Measurements from ENCODE around the gene DHRSX. TPM values are rescaled to one million over a fixed set of nuclear protein-coding genes. Genes with fewer than 3 reads are reported as not detected.
"Not testable (repeated sequence)": the region's sequence is repeated elsewhere in the genome, so short reads cannot be mapped to it uniquely, and the experiment has no call there.

Gene DHRSX
- total RNA-seq, 4 donors from 2014 or later, result 8.2 to 35.7 (median 16.1) TPM

- Histone ChIP-seq H3K9me3 (no peaks in the 10 kb centered on the region), H3K36me3 (peaks cover 4% of the 10 kb centered on the region), H3K27me3 (no peaks in the 10 kb centered on the region), H3K4me1 (peaks cover 7% of the 10 kb centered on the region), H3K4me3 (no peak overlapping the region), H3K27ac (no peak overlapping the region)
- no peak for DNase-seq (ENCODE audit: low spot score in 2 of 2)
- TF ChIP-seq, protein P1, sequence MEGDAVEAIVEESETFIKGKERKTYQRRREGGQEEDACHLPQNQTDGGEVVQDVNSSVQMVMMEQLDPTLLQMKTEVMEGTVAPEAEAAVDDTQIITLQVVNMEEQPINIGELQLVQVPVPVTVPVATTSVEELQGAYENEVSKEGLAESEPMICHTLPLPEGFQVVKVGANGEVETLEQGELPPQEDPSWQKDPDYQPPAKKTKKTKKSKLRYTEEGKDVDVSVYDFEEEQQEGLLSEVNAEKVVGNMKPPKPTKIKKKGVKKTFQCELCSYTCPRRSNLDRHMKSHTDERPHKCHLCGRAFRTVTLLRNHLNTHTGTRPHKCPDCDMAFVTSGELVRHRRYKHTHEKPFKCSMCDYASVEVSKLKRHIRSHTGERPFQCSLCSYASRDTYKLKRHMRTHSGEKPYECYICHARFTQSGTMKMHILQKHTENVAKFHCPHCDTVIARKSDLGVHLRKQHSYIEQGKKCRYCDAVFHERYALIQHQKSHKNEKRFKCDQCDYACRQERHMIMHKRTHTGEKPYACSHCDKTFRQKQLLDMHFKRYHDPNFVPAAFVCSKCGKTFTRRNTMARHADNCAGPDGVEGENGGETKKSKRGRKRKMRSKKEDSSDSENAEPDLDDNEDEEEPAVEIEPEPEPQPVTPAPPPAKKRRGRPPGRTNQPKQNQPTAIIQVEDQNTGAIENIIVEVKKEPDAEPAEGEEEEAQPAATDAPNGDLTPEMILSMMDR (IDR thresholded peaks at IDR 0.05), result no peak
- no peak for TF ChIP-seq POLR2AphosphoS5 (IDR thresholded peaks at IDR 0.05)
- no peak for TF ChIP-seq POLR2A (IDR thresholded peaks at IDR 0.05)
- TF ChIP-seq EP300 (IDR thresholded peaks at IDR 0.05), result no peak
- WGBS, result 98% methylated on average over 1 of the region's 1 CpG
These were observed 117.6 kb downstream of the DHRSX start for GRCh38 chrX:2383144-2383543.

DNA sequence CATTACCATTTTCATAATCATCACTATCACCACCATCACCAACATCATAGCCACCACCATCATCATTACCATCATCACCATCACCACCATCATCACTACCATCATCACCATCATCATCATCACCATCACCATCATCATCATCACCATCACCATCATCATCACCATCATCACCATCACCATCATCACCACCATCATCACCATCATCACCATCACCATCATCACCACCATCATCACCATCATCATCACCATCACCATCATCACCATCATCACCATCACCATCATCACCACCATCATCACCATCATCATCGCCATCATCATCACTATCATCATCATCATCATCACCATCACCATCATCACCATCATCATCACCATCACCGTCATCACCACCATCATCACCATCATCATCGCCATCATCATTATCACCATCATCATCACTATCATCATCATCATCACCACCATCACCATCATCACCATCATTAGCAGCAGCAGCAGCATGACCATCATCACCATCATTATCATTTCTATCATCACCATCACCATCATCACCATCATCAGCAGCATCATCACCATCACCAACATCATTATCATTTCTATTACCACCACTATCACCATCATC lies 118.2 kb downstream of the DHRSX start:
- WGBS, result 92% methylated on average over 3 of the region's 3 CpGs
- H3K27ac ChIP-seq; H3K36me3 ChIP-seq; H3K27me3 ChIP-seq; H3K4me1 ChIP-seq; H3K9me3 ChIP-seq; DNase-seq (ENCODE audit: low spot score in 2 of 2); H3K4me3 ChIP-seq: not testable (repeated sequence)

DNA sequence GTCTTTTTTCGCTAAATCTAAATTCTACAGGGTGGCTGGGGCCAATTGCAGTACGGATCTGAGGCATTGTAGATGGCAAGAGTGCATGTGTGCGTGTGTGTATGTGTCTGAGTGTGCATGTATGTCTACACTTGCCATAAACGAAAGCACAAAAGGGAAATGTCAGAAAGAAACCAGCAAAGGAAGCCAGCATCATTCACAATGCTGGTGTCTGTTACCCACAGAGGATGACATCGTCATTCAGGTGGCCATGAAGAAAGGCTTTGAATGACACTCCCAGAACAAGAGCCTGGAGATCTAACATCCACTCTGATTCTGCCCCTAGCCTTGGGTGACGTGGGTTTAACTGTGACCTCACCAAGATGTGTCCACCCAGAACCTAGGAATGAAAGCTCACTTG lies 124.6 kb downstream of the DHRSX start:
- Histone ChIP-seq H3K4me1 (no peaks in the 10 kb centered on the region), H3K27ac (no peak overlapping the region), H3K36me3 (no peaks in the 10 kb centered on the region), H3K4me3 (no peak overlapping the region), H3K9me3 (no peaks in the 10 kb centered on the region), H3K27me3 (no peaks in the 10 kb centered on the region)
- DNase-seq (ENCODE audit: low spot score in 2 of 2), result no peak
- TF ChIP-seq POLR2AphosphoS5 (IDR thresholded peaks at IDR 0.05) (no peak), EP300 (IDR thresholded peaks at IDR 0.05) (no peak), POLR2A (IDR thresholded peaks at IDR 0.05) (no peak)
- TF ChIP-seq, protein P1 (IDR thresholded peaks at IDR 0.05), result no peak
- WGBS, result 88% methylated on average over 6 of the region's 6 CpGs

GRCh38 chrX:2374086-2374485 lies 126.7 kb downstream of the DHRSX start:
- DNase-seq (ENCODE audit: low spot score in 2 of 2), result no peak
- Histone ChIP-seq H3K27me3 (no peaks in the 10 kb centered on the region), H3K4me3 (no peak overlapping the region), H3K9me3 (no peaks in the 10 kb centered on the region), H3K36me3 (no peaks in the 10 kb centered on the region), H3K27ac (no peak overlapping the region), H3K4me1 (no peaks in the 10 kb centered on the region)
- 75% methylated on average over 4 of the region's 4 CpGs for WGBS
- TF ChIP-seq EP300 (IDR thresholded peaks at IDR 0.05), result no peak
- no peak for TF ChIP-seq POLR2A (IDR thresholded peaks at IDR 0.05)

- Histone ChIP-seq H3K4me3 (no peak overlapping the region), H3K9me3 (no peaks in the 10 kb centered on the region), H3K4me1 (no peaks in the 10 kb centered on the region), H3K27ac (no peak overlapping the region), H3K27me3 (no peaks in the 10 kb centered on the region), H3K36me3 (no peaks in the 10 kb centered on the region)
- DNase-seq (ENCODE audit: low spot score in 2 of 2), result no peak
- TF ChIP-seq, protein P1 (IDR thresholded peaks at IDR 0.05), result no peak
- no peak for TF ChIP-seq POLR2AphosphoS5 (IDR thresholded peaks at IDR 0.05)
- no peak for TF ChIP-seq POLR2A (IDR thresholded peaks at IDR 0.05)
- TF ChIP-seq EP300 (IDR thresholded peaks at IDR 0.05), result no peak
- WGBS, result 92% methylated on average over 8 of the region's 8 CpGs
These were observed 127.2 kb downstream of the DHRSX start for GRCh38 chrX:2373615-2374014.

GRCh38 chrX:2371026-2371711 lies 129.6 kb downstream of the DHRSX start:
- Histone ChIP-seq H3K4me1 (no peaks in the 10 kb centered on the region), H3K27ac (no peak overlapping the region), H3K27me3 (no peaks in the 10 kb centered on the region), H3K9me3 (no peaks in the 10 kb centered on the region), H3K4me3 (no peak overlapping the region), H3K36me3 (no peaks in the 10 kb centered on the region)
- TF ChIP-seq EP300 (IDR thresholded peaks at IDR 0.05) (no peak), POLR2A (IDR thresholded peaks at IDR 0.05) (no peak), POLR2AphosphoS5 (IDR thresholded peaks at IDR 0.05) (no peak)
- TF ChIP-seq, protein P1 (IDR thresholded peaks at IDR 0.05), result no peak
- no peak for DNase-seq (ENCODE audit: low spot score in 2 of 2)
- 76% methylated on average over 20 of the region's 20 CpGs for WGBS
